Breast epithelium (tissue), 4 donors: Measurements from ENCODE around the gene FNDC5. TPM values are rescaled to one million over a fixed set of nuclear protein-coding genes. Genes with fewer than 3 reads are reported as not detected.

Experiments used
- DNase-seq, 2 donors: peaks; one replicate each; pipeline ENCODE4 v3.0.0-alpha.2; 2019; ENCODE audit warnings: low spot score in 2 of 2
- H3K27ac ChIP-seq, 2 donors: fragments of 200-600 bp; sonication (generic) in 1 of 2; one replicate each; pipeline ENCODE4 v1.5.1; 2016 to 2019; ENCODE audit warnings: mild to moderate bottlenecking in 1 of 2
- H3K27me3 ChIP-seq, 2 donors: fragments of 200-600 bp; sonication (generic) in 1 of 2; one replicate each; pipeline versions ENCODE4 v1.5.1 to v1.6.0; 2017 to 2019; ENCODE audit warnings: control low read depth in 1 of 2, mild to moderate bottlenecking in 1 of 2
- H3K36me3 ChIP-seq: fragments of 200-600 bp; one replicate; pipeline ENCODE4 v1.5.1; 2019
- H3K4me1 ChIP-seq, 2 donors: fragments of 200-600 bp; sonication (generic); one replicate each; pipeline ENCODE4 v1.5.1; 2016 to 2019; ENCODE audit warnings: control low read depth in 1 of 2
- H3K4me3 ChIP-seq, 3 donors: fragments of 200-600 bp; sonication (generic); 1 replicate in 2 of 3; 2 replicates in 1 of 3; pipeline ENCODE4 v1.5.1; 2016 to 2019; ENCODE audit warnings: mild to moderate bottlenecking in 3 of 3, moderate library complexity in 2 of 3
- H3K9me3 ChIP-seq, 2 donors: fragments of 200-600 bp; sonication (generic) in 1 of 2; one replicate each; pipeline ENCODE4 v1.5.1; 2016 to 2019; ENCODE audit warnings: control low read depth in 1 of 2
- CTCF ChIP-seq, 3 donors: fragments of 450-650 bp; IDR thresholded peaks; one replicate each; pipeline ENCODE4 v1.5.1; 2016 to 2017; ENCODE audit warnings: antibody characterized with exemption in 3 of 3, mild to moderate bottlenecking in 3 of 3, moderate library complexity in 3 of 3
- POLR2A ChIP-seq: fragments of 450-650 bp; IDR thresholded peaks from one replicate; pipeline ENCODE4 v1.6.1; 2016; ENCODE audit warnings: antibody characterized with exemption, mild to moderate bottlenecking, moderate library complexity
- POLR2AphosphoS5 ChIP-seq, 3 donors: sonication (generic); formaldehyde crosslinking; IDR thresholded peaks; one replicate each; pipeline ENCODE4 v1.6.1; 2017; ENCODE audit warnings: antibody characterized with exemption in 3 of 3
- intact Hi-C: fragments of 100-400 bp; cut with DNase I; formaldehyde crosslinking; loops from one replicate; pipeline ENCODE4 v1.15.1; 2023; ENCODE audit warnings: low total_unique reads
- total RNA-seq, 3 donors: library from RNA; depleted of rRNA; stranded (reverse); fragments of >200 nt; gene quantifications; one replicate each; pipeline ENCODE4 v1.1.0, GENCODE V29; 2016

Gene FNDC5
- total RNA-seq, 3 donors from 2014 or later, result 0.59 to 0.96 TPM; not detected in 1

GRCh38 chr1:32894019-32894600 is 23.4 kb upstream of the FNDC5 start:
- Histone ChIP-seq H3K4me3 (peak overlapping the region in 2 of 3 donors; percentile 60 to 81), H3K36me3 (no peaks in the 10 kb centered on the region), H3K27me3 (peaks cover 0 to 1% of the 10 kb centered on the region in 2 donors), H3K4me1 (peaks cover 0 to 4% of the 10 kb centered on the region in 2 donors), H3K27ac (peak overlapping the region in 1 of 2 donors; percentile 80), H3K9me3 (no peaks in the 10 kb centered on the region)
- no peak for DNase-seq
- TF ChIP-seq POLR2A (no peak), POLR2AphosphoS5 (IDR thresholded peaks at IDR 0.05) (no peak), CTCF (IDR thresholded peaks at IDR 0.05) (no peak)
- intact Hi-C loops, result no loop called here

GRCh38 chr1:32893198-32894018 is 22.7 kb upstream of the FNDC5 start:
- H3K27ac ChIP-seq, result peak overlapping the region in 1 of 2 donors; percentile 80
- intact Hi-C loops, result no loop called here

GRCh38 chr1:32892368-32893197 is 21.9 kb upstream of the FNDC5 start:
- Histone ChIP-seq H3K36me3 (no peaks in the 10 kb centered on the region), H3K27me3 (peaks cover 0 to 16% of the 10 kb centered on the region in 2 donors), H3K4me3 (peak overlapping the region; percentile 40 to 81 (median 60)), H3K4me1 (peaks cover 0 to 4% of the 10 kb centered on the region in 2 donors), H3K27ac (peak overlapping the region in 1 of 2 donors; percentile 80), H3K9me3 (no peaks in the 10 kb centered on the region)
- DNase-seq, result no peak
- TF ChIP-seq POLR2A (no peak), CTCF (IDR thresholded peaks at IDR 0.05) (peak in 1 of 3 donors; percentile 29)
- intact Hi-C loops, result no loop called here

More at GRCh38 chr1:32893198-32894018, 22.7 kb upstream of the FNDC5 start:
- DNase-seq, result no peak
- Histone ChIP-seq H3K27me3 (peaks cover 0 to 8% of the 10 kb centered on the region in 2 donors), H3K9me3 (no peaks in the 10 kb centered on the region), H3K4me1 (peaks cover 0 to 4% of the 10 kb centered on the region in 2 donors), H3K4me3 (peak overlapping the region; percentile 40 to 81 (median 60)), H3K36me3 (no peaks in the 10 kb centered on the region)
- no peak for TF ChIP-seq CTCF (IDR thresholded peaks at IDR 0.05)
- TF ChIP-seq POLR2A, result no peak
- TF ChIP-seq POLR2AphosphoS5 (IDR thresholded peaks at IDR 0.05), result no peak

- H3K4me1 ChIP-seq, result peaks cover 3 to 4% of the 10 kb centered on the region in 2 donors
- H3K27ac ChIP-seq, result no peak overlapping the region
- H3K4me3 ChIP-seq, result no peak overlapping the region
- TF ChIP-seq POLR2A (no peak), CTCF (IDR thresholded peaks at IDR 0.05) (no peak), POLR2AphosphoS5 (IDR thresholded peaks at IDR 0.05) (no peak)
- no peaks in the 10 kb centered on the region for H3K9me3 ChIP-seq
- H3K27me3 ChIP-seq, result peaks cover under 1 to 26% of the 10 kb centered on the region in 2 donors
- intact Hi-C loops, result no loop called here
- DNase-seq, result no peak
- H3K36me3 ChIP-seq, result no peaks in the 10 kb centered on the region
Observed at GRCh38 chr1:32891630-32892029, 20.9 kb upstream of the FNDC5 start.
